Heart left ventricle (tissue), 13 donors: ENCODE results near the gene UPK3A.

Experiments used
- CTCF ChIP-seq, 12 donors: fragments of 200-600 bp; sonication (generic) in 4 of 12; IDR thresholded peaks; one replicate each; pipeline versions ENCODE4 v1.5.0 to v1.8.0; 2018 to 2022; ENCODE audit warnings: antibody characterized with exemption in 12 of 12, mild to moderate bottlenecking in 5 of 12
- POLR2A ChIP-seq, 2 donors: fragments of 450-650 bp; IDR thresholded peaks; one replicate each; pipeline ENCODE4 v1.6.1; 2017; ENCODE audit warnings: antibody characterized with exemption in 2 of 2, mild to moderate bottlenecking in 2 of 2, moderate library complexity in 2 of 2
- donor health status: ischemic (EF 13 %, LVEDD 7.1; RV severe dilation, severe dysfunction).
- donor health status: DM: no; HTN: yes; CAD: no.
- donor health status: DM: no; HTN: no; CAD: no.
- donor health status: ischemic (EF 25% LVEDD 6.9; RV normal size, moderate dysfunction).
- donor health status: ischemic (EF 25% LVEDD 5.7; RV mildly dilated, moderate dysfunction).
- donor health status: ischemic (EF 35%, LVEDD 5.7; RV mildly dilated, moderate dysfunction).
- donor health status: nonischemic (EF 11% LVEDD 7.7; RV severe dilation, severe dysfunction).
- donor health status: DM: yes; HTN: yes; CAD: no.
- donor health status: PGD.
- donor health status: ischemic (EF 29% LVEDD 5.4; RV normal size, mild dysfunction).
- donor health status: nonischemic (EF 23%, LVEDD 6.1; RV moderate dilation, normal function).

GRCh38 chr22:45310977-45311531, 26.3 kb downstream of the UPK3A start:
- no peak for TF ChIP-seq POLR2A (IDR thresholded peaks at IDR 0.05)
- TF ChIP-seq CTCF (IDR thresholded peaks at IDR 0.05): no peak
